Muscle layer of colon (tissue), 2 donors: Measurements from ENCODE around the gene PEX12.
"Not testable (repeated sequence)": the region's sequence is repeated elsewhere in the genome, so short reads cannot be mapped to it uniquely, and the experiment has no call there.

Experiments
- H3K27ac ChIP-seq: one replicate; pipeline ENCODE4 v1.7.0; 2013; ENCODE audit warnings: low read depth, mild to moderate bottlenecking, low read length, moderate library complexity
- H3K27me3 ChIP-seq, 2 donors: one replicate each; pipeline ENCODE4 v1.7.0; 2013; ENCODE audit warnings: low read length in 2 of 2, mild to moderate bottlenecking in 2 of 2; ENCODE audit not compliant: insufficient read depth in 2 of 2, control insufficient read depth in 1 of 2
- H3K36me3 ChIP-seq: one replicate; pipeline ENCODE4 v1.7.0; 2013; ENCODE audit warnings: mild to moderate bottlenecking, low read length; ENCODE audit not compliant: insufficient read depth
- H3K4me1 ChIP-seq: one replicate; pipeline ENCODE4 v1.7.0; 2013; ENCODE audit warnings: mild to moderate bottlenecking, low read length; ENCODE audit not compliant: insufficient read depth
- H3K4me3 ChIP-seq, 2 donors: one replicate each; pipeline ENCODE4 v1.7.0; 2013; ENCODE audit warnings: low read length in 2 of 2, low read depth in 1 of 2, mild to moderate bottlenecking in 1 of 2, moderate library complexity in 1 of 2
- H3K9ac ChIP-seq: one replicate; pipeline ENCODE4 v1.7.0; 2013; ENCODE audit warnings: low read length
- H3K9me3 ChIP-seq: one replicate; pipeline ENCODE4 v1.7.0; 2013; ENCODE audit warnings: mild to moderate bottlenecking, low read length
- donor health status: abdominal sarcoma.
- donor health status: Adenocarcinoma of cecum.

PEX12 gene

DNA sequence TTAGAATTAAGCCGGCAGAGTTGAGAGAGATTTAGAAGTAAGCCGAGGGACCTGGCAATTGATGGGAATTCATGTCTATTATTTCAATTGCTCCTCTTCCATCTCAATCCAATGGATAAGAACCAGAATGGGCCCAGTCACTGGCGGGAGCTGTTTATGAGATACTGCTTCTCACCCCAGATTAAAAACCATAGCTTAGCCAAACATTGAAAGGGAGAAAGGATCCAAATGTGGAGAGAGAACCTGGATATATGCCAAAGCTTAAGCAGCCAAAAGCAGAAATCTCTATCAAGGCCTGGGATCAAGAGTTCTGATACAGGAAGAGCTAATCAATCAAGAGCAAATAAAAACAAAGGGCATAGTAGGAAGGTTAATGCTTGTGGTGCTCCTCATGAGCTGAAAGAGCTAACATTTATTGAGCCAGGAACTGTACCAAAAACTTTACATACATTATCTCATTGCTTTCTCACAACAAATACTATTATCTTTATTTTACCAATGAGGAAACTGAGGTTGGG is 43.7 kb downstream of the PEX12 start:
- Histone ChIP-seq H3K4me3 (no peak overlapping the region), H3K9me3 (no peaks in the 10 kb centered on the region), H3K27me3 (no peaks in the 10 kb centered on the region), H3K36me3 (no peaks in the 10 kb centered on the region), H3K4me1 (peaks cover 10% of the 10 kb centered on the region), H3K9ac (no peak overlapping the region), H3K27ac (no peak overlapping the region)

DNA sequence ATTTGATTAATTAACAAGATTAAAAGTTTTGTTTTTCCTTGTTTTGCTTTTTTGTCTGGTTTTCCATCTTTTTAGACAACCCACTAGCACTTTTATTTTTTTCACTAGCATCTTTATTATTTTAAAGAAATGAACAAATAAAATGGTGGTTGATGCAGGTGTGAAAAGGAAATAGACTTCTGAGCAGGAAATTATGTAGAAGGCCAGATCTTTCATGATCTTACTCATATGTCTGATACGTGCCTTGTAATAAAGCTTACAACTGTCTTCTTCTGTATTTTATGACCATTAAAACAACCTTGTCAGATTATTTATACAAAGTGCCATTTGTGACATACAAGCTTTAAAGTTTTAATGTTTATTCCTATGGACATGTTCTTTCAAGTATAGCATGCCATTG is 47.2 kb downstream of the PEX12 start:
- H3K27me3 ChIP-seq = no peaks in the 10 kb centered on the region
- no peak overlapping the region for H3K4me3 ChIP-seq
- no peaks in the 10 kb centered on the region for H3K36me3 ChIP-seq
- H3K9me3 ChIP-seq = no peaks in the 10 kb centered on the region
- no peak overlapping the region for H3K9ac ChIP-seq
- no peak overlapping the region for H3K27ac ChIP-seq
- no peaks in the 10 kb centered on the region for H3K4me1 ChIP-seq

DNA sequence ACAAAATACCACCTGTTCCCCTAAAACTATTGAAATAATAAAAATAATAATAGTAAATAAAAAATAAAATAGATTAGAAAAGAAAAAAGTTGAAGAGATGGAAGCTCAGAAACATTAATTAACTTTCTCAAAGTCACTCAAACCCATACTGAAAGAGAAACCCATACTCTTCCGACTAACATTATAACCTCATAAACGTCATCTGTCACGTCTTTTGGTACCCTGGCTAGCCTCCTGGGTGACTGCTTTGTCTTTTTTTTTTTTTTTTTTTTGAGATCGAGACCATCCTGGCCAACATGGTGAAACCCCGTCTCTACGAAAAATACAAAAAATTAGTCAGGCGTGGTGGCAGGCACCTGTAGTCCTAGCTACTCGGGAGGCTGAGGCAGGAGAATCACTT is 48.5 kb downstream of the PEX12 start:
- Histone ChIP-seq H3K27me3 (no peaks in the 10 kb centered on the region), H3K36me3 (no peaks in the 10 kb centered on the region), H3K9ac (no peak overlapping the region), H3K4me3 (no peak overlapping the region), H3K4me1 (no peaks in the 10 kb centered on the region), H3K27ac (no peak overlapping the region), H3K9me3 (no peaks in the 10 kb centered on the region)

DNA sequence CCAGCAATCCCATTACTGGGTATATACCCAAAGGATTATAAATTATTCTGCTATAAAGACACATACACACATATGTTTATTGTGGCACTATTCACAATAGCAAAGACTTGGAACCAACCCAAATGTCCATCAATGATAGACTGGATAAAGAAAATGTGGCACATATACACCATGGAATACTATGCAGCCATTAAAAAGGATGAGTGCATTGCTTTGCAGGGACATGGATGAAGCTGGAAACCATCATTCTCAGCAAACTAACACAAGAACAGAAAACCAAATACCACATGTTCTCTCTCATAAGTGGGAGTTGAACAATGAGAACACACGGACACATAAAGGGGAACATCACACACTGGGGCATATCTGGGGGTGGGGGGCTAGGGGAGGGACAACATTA is 49.0 kb downstream of the PEX12 start:
- H3K4me1 ChIP-seq, H3K27me3 ChIP-seq, H3K27ac ChIP-seq, H3K36me3 ChIP-seq, H3K9ac ChIP-seq, H3K9me3 ChIP-seq, H3K4me3 ChIP-seq: not testable (repeated sequence)
